Measurements from ENCODE around the gene ADAMTS3. TPM values are rescaled to one million over a fixed set of nuclear protein-coding genes. Genes with fewer than 3 reads are reported as not detected.

Gene ADAMTS3
- total and polyA plus RNA-seq, 2 donors (not counting 3 experiments of a cell fraction or from before 2014, with no cell fraction given): 0.37 to 1.3 TPM

GRCh38 chr4:72280252-72280651, 288.8 kb downstream of the ADAMTS3 start:
- no peak overlapping the region for H2AFZ ChIP-seq (ENCODE audit: low read depth, low read length)
- no peaks in the 10 kb centered on the region for H4K20me1 ChIP-seq (replicated peaks; ENCODE audit: control insufficient read depth, extremely low read depth, insufficient read depth, low read length)
- ChIA-PET POLR2A (no interaction called here), CTCF (interaction anchor here (1.2 to 1.5 kb wide), 2 partner anchors 13 to 15 kb away, joined by 3 to 7 read pairs; no protein-coding TSS in a partner anchor)
- intact Hi-C loops (cut with micrococcal nuclease): no loop called here
- DNase-seq (ENCODE audit: low read depth, low spot score) (no peak), FAIRE-seq (no peak)
- H3K4me3 ChIP-seq (replicated peaks in 1 of 3; ENCODE audit: insufficient read depth in 1 of 3, low read depth in 1 of 3, low read length in 3 of 3): no peak overlapping the region
- H3K27ac ChIP-seq (ENCODE audit: insufficient read depth, low read depth, low read length): no peak overlapping the region
- no peaks in the 10 kb centered on the region for H3K36me3 ChIP-seq (ENCODE audit: control insufficient read depth in 2 of 2, extremely low read depth in 1 of 2, insufficient read depth in 2 of 2, low read length in 2 of 2)
- TF ChIP-seq MYC (IDR thresholded peaks at IDR 0.05; ENCODE audit: low read depth, low read length): no peak
- H3K9me3 ChIP-seq (replicated peaks; ENCODE audit: control insufficient read depth, insufficient read depth, low read length): no peaks in the 10 kb centered on the region
- H3K27me3 ChIP-seq (ENCODE audit: control insufficient read depth in 2 of 2, insufficient read depth in 2 of 2, low read length in 2 of 2): no peaks in the 10 kb centered on the region
- H3K4me2 ChIP-seq (ENCODE audit: insufficient read depth, low read length): no peak overlapping the region
- no TSS peak for BruUV-seq (replicated peaks)
- no peaks in the 10 kb centered on the region for H3K9me1 ChIP-seq (replicated peaks; ENCODE audit: control insufficient read depth, extremely low read depth, insufficient read depth, low read length)
- H3K4me1 ChIP-seq (ENCODE audit: control insufficient read depth, extremely low read depth, insufficient read depth, low read length): no peaks in the 10 kb centered on the region
- H3K9ac ChIP-seq (replicated peaks; ENCODE audit: extremely low read depth, insufficient read depth, low read length): no peak overlapping the region
- H3K79me2 ChIP-seq (ENCODE audit: control insufficient read depth, insufficient read depth, low read length): no peaks in the 10 kb centered on the region
- dilution Hi-C loops (cut with MboI; ENCODE audit: extremely low pct_ligation_motif_present, low sequenced_read_pairs): no loop called here

GRCh38 chr4:72275381-72275780, 293.6 kb downstream of the ADAMTS3 start:
- no peak for TF ChIP-seq FOS (IDR thresholded peaks at IDR 0.05; ENCODE audit: borderline replicate concordance, insufficient read depth, low read length)
- TF ChIP-seq MYC (IDR thresholded peaks at IDR 0.05; ENCODE audit: low read depth, low read length): no peak
- TF ChIP-seq JUN (IDR thresholded peaks at IDR 0.05; ENCODE audit: borderline replicate concordance, insufficient read depth, insufficient read length, low read depth): no peak
- TF ChIP-seq GATA2 (IDR thresholded peaks at IDR 0.05; ENCODE audit: insufficient read depth, insufficient read length, low read depth, low read length): no peak
- TF ChIP-seq POLR2A (IDR thresholded peaks at IDR 0.05; ENCODE audit: low read depth, low read length): no peak
- no peak for TF ChIP-seq EZH2 (IDR thresholded peaks at IDR 0.05; ENCODE audit: borderline replicate concordance, low read depth, low read length, severe bottlenecking)
- TF ChIP-seq CTCF (IDR thresholded peaks at IDR 0.05; ENCODE audit: extremely low read depth in 1 of 2, insufficient read depth in 1 of 2, low read depth in 1 of 2, low read length in 2 of 2): no peak
- no peak for TF ChIP-seq MAX (IDR thresholded peaks at IDR 0.05; ENCODE audit: insufficient read depth, insufficient read length)
- Histone ChIP-seq H3K9me1 (replicated peaks; ENCODE audit: control insufficient read depth, extremely low read depth, insufficient read depth, low read length) (no peaks in the 10 kb centered on the region), H3K36me3 (ENCODE audit: control insufficient read depth in 2 of 2, extremely low read depth in 1 of 2, insufficient read depth in 2 of 2, low read length in 2 of 2) (no peaks in the 10 kb centered on the region), H4K20me1 (replicated peaks; ENCODE audit: control insufficient read depth, extremely low read depth, insufficient read depth, low read length) (no peaks in the 10 kb centered on the region), H2AFZ (ENCODE audit: low read depth, low read length) (no peak overlapping the region), H3K27ac (ENCODE audit: insufficient read depth, low read depth, low read length) (no peak overlapping the region), H3K4me2 (ENCODE audit: insufficient read depth, low read length) (no peak overlapping the region), H3K4me3 (replicated peaks in 1 of 3; ENCODE audit: insufficient read depth in 1 of 3, low read depth in 1 of 3, low read length in 3 of 3) (no peak overlapping the region), H3K9me3 (replicated peaks; ENCODE audit: control insufficient read depth, insufficient read depth, low read length) (no peaks in the 10 kb centered on the region), H3K4me1 (ENCODE audit: control insufficient read depth, extremely low read depth, insufficient read depth, low read length) (no peaks in the 10 kb centered on the region), H3K79me2 (ENCODE audit: control insufficient read depth, insufficient read depth, low read length) (no peaks in the 10 kb centered on the region), H3K27me3 (ENCODE audit: control insufficient read depth in 2 of 2, insufficient read depth in 2 of 2, low read length in 2 of 2) (no peaks in the 10 kb centered on the region), H3K9ac (replicated peaks; ENCODE audit: extremely low read depth, insufficient read depth, low read length) (no peak overlapping the region)
- BruUV-seq (replicated peaks): no TSS peak
- no peak for DNase-seq (ENCODE audit: low read depth, low spot score)
- intact Hi-C loops (cut with micrococcal nuclease) (no loop called here), dilution Hi-C loops (cut with MboI; ENCODE audit: extremely low pct_ligation_motif_present, low sequenced_read_pairs) (no loop called here)
- ChIA-PET CTCF (no interaction called here), POLR2A (no interaction called here)
- FAIRE-seq: no peak
